ENCODE measurements around the gene CPNE5.

Gene CPNE5

DNA sequence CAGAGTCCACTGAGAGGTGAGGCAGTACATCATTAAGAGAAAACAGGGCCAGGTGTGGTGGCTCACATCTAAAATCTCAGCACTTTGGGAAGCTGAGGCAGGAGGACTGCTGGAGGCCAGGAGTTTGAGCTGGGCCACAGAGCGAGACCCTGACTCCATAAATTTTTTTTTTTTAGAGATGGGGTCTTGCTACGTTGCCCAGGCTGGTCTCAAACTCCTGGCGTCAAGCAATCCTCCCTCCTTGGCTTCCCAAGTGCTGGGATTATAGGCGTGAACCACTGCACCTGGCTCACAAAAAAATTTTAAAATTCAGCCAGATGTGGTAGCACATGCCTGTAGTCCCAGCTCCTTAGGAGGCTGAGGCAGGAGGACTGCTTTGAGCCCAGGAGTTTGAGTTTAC, 18.1 kb upstream of the CPNE5 start:
- no peak for DNase-seq (ENCODE audit: low read depth)

DNA sequence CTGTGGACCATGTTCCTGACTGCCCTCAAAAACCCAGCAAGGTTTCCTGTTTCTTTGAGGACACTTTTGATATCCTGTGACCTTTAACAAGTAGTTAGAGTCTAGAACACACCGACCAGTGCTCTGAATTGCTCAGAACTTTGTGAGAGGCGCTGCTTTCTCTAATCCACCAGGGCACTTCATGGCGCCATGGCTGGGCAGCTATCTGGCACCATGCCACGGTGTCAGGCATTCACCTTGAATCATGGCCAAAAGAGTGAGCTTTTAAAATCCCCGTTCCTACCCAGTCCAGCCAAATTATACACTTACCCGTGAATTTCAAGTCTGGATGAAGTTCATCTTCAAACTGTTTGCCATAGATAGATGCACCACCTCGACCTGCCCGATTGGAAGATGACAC, 17.0 kb upstream of the CPNE5 start:
- DNase-seq (ENCODE audit: low read depth), result no peak

GRCh38 chr6:36855750-36856149, 16.5 kb upstream of the CPNE5 start:
- DNase-seq (ENCODE audit: low read depth), result no peak

DNA sequence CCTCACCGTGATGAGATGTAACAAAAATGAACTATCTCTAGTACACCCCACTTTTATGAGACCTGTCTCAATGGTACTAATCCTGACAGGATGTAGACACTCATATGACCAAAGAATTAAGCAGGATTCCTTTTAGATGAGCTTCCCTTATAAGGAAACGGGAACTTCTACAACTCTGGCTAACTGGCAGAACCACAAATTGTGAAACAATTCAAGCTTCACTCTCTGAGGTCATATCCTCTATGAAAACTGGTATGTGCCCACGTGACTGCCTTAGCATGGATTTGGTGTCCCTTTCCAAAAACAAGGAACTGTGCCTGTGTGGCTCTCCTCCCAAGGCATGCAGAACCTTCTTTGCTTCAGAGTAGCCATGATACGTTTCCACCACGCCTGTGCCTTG, 14.1 kb upstream of the CPNE5 start:
- no peak for DNase-seq (ENCODE audit: low read depth)

DNA sequence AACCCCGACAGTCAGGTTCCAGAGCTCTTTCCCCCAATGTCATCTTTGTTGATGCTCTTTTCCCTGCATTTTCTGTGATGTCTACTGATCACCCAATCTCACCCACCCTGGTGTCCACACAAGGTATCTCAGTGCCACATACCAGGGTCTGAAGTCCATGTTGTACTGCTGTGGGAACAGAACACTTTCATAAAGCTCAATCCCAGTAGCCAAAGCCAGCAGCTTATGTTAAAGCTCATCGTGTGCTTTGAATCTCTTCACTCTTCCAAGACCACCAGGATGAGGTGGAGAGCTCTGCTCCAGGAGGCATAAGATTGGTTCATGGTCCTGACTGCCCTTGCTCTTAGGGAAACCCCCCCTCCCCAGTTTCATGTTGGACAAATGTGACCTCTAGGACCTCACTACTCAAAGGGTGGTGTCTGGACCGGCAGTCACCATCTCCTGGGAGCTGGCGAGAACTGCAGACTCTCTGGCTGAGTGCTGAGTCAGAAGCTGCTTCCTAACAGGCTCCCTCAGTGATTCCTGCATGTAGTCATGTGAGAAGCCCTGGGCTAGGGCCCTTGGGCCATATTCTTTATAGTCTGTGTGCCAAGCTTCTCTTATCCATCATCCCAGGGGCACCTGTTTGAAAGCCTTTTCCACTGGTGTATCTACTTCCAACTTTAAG, 13.4 kb upstream of the CPNE5 start:
- no peak for DNase-seq (ENCODE audit: low read depth)

DNA sequence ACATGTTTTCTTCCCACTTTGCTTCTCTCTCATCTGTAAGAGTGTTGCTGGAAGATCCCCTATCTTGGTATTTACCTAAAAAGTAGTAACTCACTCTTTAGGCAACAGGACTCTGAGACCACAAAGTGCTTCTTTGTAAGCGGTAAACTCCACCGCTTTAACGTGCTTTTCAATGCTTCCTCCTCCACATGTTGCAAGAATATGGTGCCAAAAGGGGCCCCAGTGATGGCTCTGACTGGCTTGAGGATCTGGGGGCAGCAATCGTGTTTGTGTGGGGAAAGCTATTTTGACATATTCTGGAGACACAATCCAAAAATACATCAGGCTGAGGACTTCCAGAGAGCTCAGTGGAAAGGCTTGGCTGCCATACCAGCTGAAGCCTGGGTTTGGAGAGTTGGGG, 12.4 kb upstream of the CPNE5 start:
- no peak for DNase-seq (ENCODE audit: low read depth)

GRCh38 chr6:36851149-36851614, 11.9 kb upstream of the CPNE5 start:
- no peak for DNase-seq (ENCODE audit: low read depth)

- DNase-seq (ENCODE audit: low read depth), result no peak
These were observed 10.8 kb upstream of the CPNE5 start for GRCh38 chr6:36850021-36850420.

GRCh38 chr6:36848658-36849441, 9.6 kb upstream of the CPNE5 start:
- DNase-seq (ENCODE audit: low read depth), result no peak

DNA sequence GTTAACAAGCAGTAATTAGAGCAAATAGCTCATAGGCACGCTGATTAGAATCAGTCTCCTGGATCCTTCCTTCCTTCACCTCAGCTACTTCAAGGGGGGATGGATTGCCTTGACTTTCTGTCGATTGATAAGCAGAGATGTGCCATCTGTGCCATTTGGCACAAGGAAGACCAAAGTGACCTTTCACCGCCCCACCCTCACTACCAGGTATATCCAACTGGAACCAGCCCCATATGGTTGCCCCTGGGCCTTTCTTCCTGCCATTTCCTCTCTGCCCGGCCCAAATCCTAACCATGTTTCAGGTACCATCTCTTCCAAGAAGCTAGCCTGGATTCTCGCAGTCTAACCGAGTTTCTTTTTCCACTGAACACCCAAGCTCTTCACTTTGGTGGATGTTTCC, 8.7 kb upstream of the CPNE5 start:
- DNase-seq (ENCODE audit: low read depth), result no peak

DNA sequence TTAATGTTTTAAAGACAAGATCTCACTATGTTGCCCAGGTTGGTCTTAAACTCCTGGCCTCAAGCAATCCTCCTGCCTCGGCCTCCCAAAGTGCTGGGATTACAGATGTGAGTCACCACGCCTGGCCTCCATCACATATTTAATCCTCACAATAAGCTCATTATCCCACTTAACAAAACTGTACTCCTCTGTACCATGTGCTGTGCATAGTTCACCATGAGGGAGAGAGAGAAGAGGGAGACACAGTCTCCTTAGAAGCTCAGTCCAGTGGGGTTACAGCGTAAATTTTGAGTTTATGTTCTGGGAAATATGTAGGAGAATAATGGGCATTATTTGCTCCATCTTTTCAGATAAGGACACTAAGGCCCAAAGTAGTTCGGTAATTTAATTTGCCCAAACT, 7.9 kb upstream of the CPNE5 start:
- no peak for DNase-seq (ENCODE audit: low read depth)

DNA sequence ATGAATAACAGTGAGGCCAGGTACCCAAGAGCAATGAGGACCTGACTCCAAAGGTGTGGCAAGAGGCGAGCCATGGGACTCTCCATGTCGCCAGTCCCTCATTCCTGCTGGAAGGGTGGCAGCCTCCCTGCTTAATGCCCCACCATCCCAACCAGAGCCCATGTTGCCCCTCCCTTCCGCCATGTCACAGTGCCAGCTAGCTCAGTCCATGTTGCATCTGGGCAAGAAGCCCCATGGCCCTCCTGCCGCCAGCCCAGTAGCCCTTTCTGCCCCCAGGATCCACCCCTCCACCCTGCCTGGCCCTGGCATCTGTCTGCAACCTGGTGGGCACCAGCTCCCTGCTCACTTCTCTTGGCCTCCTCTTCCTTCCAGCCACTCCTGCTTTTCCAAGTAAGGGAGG, 6.0 kb upstream of the CPNE5 start:
- no peak for DNase-seq (ENCODE audit: low read depth)

- no peak for DNase-seq (ENCODE audit: low read depth)
These were observed 5.3 kb upstream of the CPNE5 start for GRCh38 chr6:36844232-36845170.

DNA sequence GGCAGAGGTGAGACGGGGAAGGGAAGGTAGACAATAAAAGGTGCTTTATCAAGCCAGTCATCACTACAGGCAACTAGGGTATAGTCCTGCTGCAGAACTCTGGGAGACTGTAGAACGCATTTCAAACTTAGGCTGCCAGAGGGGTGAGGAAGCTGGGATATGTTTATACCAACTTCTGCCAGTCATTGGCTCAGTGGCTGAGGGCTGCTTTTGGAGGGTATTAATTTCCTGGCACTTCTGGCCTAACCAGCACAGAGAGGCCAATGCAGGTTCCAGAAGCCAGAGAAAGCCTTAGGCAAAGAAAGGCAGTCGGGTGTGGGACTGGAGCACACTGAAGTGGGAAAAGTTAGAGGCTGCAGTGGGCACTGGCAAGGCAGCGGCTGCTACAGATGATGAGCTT, 3.9 kb upstream of the CPNE5 start:
- DNase-seq (ENCODE audit: low read depth), result no peak

- DNase-seq (ENCODE audit: low read depth), result no peak
These were observed 2.5 kb upstream of the CPNE5 start for GRCh38 chr6:36841756-36842155.

DNA sequence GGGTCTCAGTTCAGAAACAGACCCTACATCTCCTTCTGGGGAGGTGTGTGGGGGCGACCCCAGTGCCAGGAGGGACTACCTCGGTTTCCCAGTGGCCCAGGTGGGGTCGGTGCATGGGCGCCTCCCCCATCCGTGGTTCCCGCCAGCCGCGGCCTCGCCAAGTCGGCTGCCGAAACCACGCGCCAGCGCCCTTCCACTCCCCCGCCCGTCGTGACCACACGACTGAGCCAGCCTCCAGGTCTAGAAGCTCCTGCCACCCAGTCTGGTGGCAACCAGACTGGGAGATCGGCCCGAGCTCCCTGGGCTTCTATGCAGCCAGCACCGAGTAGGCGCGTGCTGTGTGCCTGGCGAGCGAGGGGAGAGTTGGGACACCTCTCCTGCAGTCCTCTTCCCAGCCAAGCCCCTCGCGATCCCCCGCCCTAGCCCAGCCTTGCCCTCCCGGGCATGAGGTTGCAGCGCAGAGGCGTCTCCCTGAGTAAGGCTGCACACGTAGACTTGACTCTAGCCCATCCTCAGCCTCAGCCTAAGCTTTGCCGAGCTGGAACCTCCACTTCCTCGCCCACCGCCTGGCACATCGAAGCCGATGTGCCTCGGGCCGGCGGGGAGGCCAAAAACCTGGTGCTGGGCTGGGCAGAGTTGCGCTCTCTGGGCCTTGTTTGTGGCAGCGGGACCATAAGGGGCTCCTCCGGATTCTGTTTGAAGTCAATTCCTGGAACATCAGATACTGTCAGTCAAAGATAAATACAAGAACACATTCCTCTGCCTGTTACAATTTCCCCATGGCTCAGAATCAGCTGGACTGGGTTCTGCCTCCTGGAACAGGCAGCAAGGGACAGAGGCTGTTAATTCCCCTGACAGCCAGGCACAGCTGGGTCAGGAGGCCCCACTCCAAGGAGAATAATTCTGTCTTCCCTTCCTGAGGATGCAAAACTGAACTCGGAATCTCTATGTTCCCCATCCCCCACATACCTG, 1.5 kb upstream of the CPNE5 start:
- DNase-seq (ENCODE audit: low read depth), result peak; percentile 19

DNA sequence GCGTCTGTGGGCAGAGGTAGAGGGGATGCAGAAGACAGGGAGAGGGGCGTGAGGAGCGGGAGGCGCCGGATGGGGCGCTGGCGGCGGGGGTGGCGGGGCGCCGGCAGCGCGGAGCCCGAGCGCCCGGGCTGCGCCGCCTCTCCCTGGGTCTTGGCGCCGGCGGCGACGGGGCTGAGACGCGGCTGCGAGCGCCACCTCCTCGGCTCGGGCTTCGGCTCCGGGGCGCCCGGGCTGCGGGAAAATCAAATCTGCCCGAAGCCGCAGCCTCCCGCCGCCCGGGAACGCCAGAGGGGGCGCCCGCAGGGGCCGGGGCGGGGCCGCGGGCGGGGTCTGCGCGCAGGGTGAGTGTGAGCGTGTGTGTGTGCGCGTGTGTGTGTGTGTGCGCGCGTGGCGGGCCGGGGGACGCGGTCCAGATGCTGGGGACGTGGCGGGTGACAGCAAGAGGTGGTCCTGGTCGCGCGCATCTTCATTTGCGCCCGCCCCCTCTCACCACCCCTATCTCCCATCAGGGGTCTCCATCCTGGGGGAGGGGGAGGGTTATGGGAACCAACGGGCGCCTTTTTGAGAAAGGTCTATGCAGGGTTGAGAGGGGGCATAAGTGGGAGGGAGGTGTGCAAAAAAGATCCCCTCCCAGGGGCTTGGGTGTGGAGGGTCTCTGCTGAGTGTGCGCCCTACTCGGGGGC, 646 bp upstream of the CPNE5 start:
- no peak for DNase-seq (ENCODE audit: low read depth)

DNA sequence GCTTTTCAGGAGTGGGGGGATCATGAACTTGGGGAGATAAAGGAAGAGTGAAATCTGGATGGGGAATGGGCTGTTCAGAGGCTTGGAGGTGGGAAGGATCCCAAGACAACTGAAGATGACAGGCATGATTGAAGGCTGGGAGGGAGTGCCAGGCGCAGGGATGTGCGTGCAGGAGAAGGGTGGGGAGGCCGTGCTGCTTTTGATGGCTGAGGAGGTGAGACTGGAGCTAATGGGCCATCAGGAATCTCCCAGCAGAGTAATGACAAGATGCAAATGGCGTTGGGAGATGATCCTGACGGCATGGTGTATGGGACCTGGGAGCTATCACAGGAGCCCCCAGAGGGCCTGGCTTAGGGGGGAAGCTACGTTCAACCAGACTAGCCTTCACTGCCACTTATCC, 1.6 kb downstream of the CPNE5 start:
- DNase-seq (ENCODE audit: low read depth), result no peak

- no peak for DNase-seq (ENCODE audit: low read depth)
These were observed 2.3 kb downstream of the CPNE5 start for GRCh38 chr6:36837022-36837339.

DNA sequence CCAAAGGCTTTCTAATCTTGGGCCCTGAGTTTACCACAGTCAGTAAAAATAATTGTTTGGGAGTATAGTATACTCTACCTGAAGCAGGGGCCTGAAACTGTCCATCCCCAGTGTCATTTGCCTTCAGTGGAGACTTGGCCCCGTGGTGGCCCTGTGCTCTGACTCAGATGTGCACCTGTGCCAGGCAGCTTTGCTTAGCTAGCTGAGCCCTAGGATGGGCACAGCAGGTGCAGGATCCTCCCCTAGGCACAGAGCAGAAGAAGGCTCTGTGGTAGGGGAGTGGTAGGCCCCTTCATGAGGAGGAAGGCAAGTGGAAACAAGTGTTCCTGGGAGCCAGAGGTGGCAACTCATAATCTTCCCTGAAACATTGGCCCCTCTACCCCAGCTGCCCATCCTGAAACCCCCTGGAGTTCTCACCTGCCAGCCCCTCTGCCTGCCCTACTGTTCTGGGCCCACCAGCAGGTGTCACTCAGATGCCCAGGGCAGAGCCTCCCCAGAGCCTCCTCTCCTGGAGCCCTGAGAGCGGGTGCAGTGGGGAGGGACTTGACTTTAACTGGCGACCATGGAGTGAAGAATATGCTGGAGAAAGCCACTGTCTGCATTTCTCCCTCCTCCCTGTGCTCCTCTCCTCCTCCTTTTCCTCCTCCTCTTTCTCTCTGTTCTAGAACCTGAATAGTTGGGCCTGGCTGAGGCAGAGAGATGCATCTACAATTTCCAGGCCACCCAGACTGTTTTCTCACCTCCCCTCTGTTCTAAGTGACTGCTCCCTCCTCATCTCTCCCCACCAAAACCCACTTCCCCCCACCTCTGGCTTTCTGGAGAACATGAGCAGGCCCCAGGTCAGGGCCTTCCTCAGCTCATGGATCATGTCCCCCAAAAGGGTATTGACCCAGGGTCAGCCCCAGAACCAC, 2.9 kb downstream of the CPNE5 start:
- no peak for DNase-seq (ENCODE audit: low read depth)

Measured in stimulated activated CD8-positive, alpha-beta memory T cell treated with anti-CD3 and anti-CD28 coated beads, Interleukin-12 subunit alpha, Interleukin-12 subunit beta, amount 100 ng/mL, for 4 hours (primary cell).